GM21381 (cell line): ENCODE results near the gene ERCC6L.
"Not testable (repeated sequence)": the region's sequence is repeated elsewhere in the genome, so short reads cannot be mapped to it uniquely, and the experiment has no call there.

Experiments
- ATAC-seq: cut with Tn5 transposase; IDR thresholded peaks from one replicate; pipeline ENCODE4 v1.9.1; 2021; ENCODE audit warnings: mild to moderate bottlenecking, moderate library complexity; ENCODE audit not compliant: unreplicated experiment

Gene ERCC6L

GRCh38 chrX:72254816-72255215, 16.0 kb upstream of the ERCC6L start:
- no peak for ATAC-seq

GRCh38 chrX:72253686-72254085, 14.9 kb upstream of the ERCC6L start:
- ATAC-seq = no peak

GRCh38 chrX:72247206-72247942, 8.5 kb upstream of the ERCC6L start:
- ATAC-seq = no peak

GRCh38 chrX:72245461-72246089, 6.7 kb upstream of the ERCC6L start:
- ATAC-seq = no peak

- no peak for ATAC-seq
Measured at GRCh38 chrX:72243472-72243871, 4.6 kb upstream of the ERCC6L start.

GRCh38 chrX:72240976-72241375, 2.1 kb upstream of the ERCC6L start:
- ATAC-seq = no peak

- no peak for ATAC-seq
Measured at GRCh38 chrX:72238183-72238582, 644 bp downstream of the ERCC6L start.

GRCh38 chrX:72236841-72237240, 2.0 kb downstream of the ERCC6L start:
- no peak for ATAC-seq

GRCh38 chrX:72230290-72230689, 8.5 kb downstream of the ERCC6L start:
- ATAC-seq = no peak

- not testable (repeated sequence) for ATAC-seq
Measured at GRCh38 chrX:72220375-72220774, 18.5 kb downstream of the ERCC6L start.

- ATAC-seq = no peak
Measured at GRCh38 chrX:72216973-72217372, 21.9 kb downstream of the ERCC6L start.

- ATAC-seq = no peak
Measured at GRCh38 chrX:72208126-72208800, 30.6 kb downstream of the ERCC6L start.

GRCh38 chrX:72207366-72207765, 31.5 kb downstream of the ERCC6L start:
- no peak for ATAC-seq

- no peak for ATAC-seq
Measured at GRCh38 chrX:72205706-72206105, 33.1 kb downstream of the ERCC6L start.

GRCh38 chrX:72203421-72203820, 35.4 kb downstream of the ERCC6L start:
- ATAC-seq = no peak

GRCh38 chrX:72202792-72203401, 35.9 kb downstream of the ERCC6L start:
- ATAC-seq = no peak

- no peak for ATAC-seq
Measured at GRCh38 chrX:72201836-72202536, 36.8 kb downstream of the ERCC6L start.

GRCh38 chrX:72182924-72183323, 55.9 kb downstream of the ERCC6L start:
- ATAC-seq = no peak

GRCh38 chrX:72181178-72182125, 57.4 kb downstream of the ERCC6L start, which contains the start of gene PIN4:
TSS of gene PIN4 (plus strand) at chrX:72181757. CDS start at chrX:72181786, 29 bp downstream.
- ATAC-seq = peak; percentile 93

GRCh38 chrX:72180539-72180938, 58.3 kb downstream of the ERCC6L start:
- ATAC-seq = no peak
